ENCODE measurements around the gene STAP2.

- TF ChIP-seq POLR2A (IDR thresholded peaks at IDR 0.05; ENCODE audit: low read length) (no peak), GATA1 (IDR thresholded peaks at IDR 0.05; ENCODE audit: low read depth, low read length) (no peak)
These were observed 60.6 kb downstream of the STAP2 start for GRCh38 chr19:4278010-4278409.
